ENCODE measurements around the gene PSMG3. TPM values are rescaled to one million over a fixed set of nuclear protein-coding genes. Genes with fewer than 3 reads are reported as not detected.
A peak's percentile ranks its signal among the peaks of the same experiment; 100 is the strongest.

PSMG3 gene
- total RNA-seq, 2 donors from 2014 or later, result 23.2 to 69.1 TPM

- Mint-ChIP-seq H3K27me3 (no peaks in the 10 kb centered on the region), H3K4me1 (ENCODE audit: low read depth in 2 of 2) (peaks cover 10 to 15% of the 10 kb centered on the region in 2 donors), H3K4me3 (no peak overlapping the region), H3K9me3 (no peaks in the 10 kb centered on the region), H3K27ac (no peak overlapping the region), H3K36me3 (no peaks in the 10 kb centered on the region)
- DNase-seq (ENCODE audit: low spot score) (no peak), ATAC-seq (no peak)
Measured at GRCh38 chr7:1580422-1581030, 10.7 kb upstream of the PSMG3 start.

GRCh38 chr7:1579481-1580421, 9.9 kb upstream of the PSMG3 start:
- Mint-ChIP-seq H3K27ac (no peak overlapping the region), H3K36me3 (no peaks in the 10 kb centered on the region), H3K4me1 (ENCODE audit: low read depth in 2 of 2) (peaks cover 10 to 15% of the 10 kb centered on the region in 2 donors), H3K27me3 (no peaks in the 10 kb centered on the region), H3K4me3 (no peak overlapping the region), H3K9me3 (no peaks in the 10 kb centered on the region)
- DNase-seq (ENCODE audit: low spot score) (peak; percentile 73), ATAC-seq (peak; percentile 89 to 92)

GRCh38 chr7:1578513-1578912, 8.7 kb upstream of the PSMG3 start:
- DNase-seq (ENCODE audit: low spot score), result no peak
- Mint-ChIP-seq H3K4me3 (no peak overlapping the region), H3K9me3 (no peaks in the 10 kb centered on the region), H3K36me3 (no peaks in the 10 kb centered on the region), H3K27me3 (no peaks in the 10 kb centered on the region), H3K4me1 (ENCODE audit: low read depth in 2 of 2) (peaks cover 10 to 15% of the 10 kb centered on the region in 2 donors), H3K27ac (no peak overlapping the region)
- ATAC-seq, result no peak

GRCh38 chr7:1576521-1577253, 6.9 kb upstream of the PSMG3 start:
- no peaks in the 10 kb centered on the region for H3K36me3 Mint-ChIP-seq
- H3K9me3 Mint-ChIP-seq, result no peaks in the 10 kb centered on the region
- no peak overlapping the region for H3K4me3 Mint-ChIP-seq
- no peak for ATAC-seq
- no peak overlapping the region for H3K27ac Mint-ChIP-seq
- peaks cover 14 to 15% of the 10 kb centered on the region in 2 donors for H3K4me1 Mint-ChIP-seq (ENCODE audit: low read depth in 2 of 2)
- DNase-seq (ENCODE audit: low spot score), result no peak
- no peaks in the 10 kb centered on the region for H3K27me3 Mint-ChIP-seq

GRCh38 chr7:1575809-1576208, 6.0 kb upstream of the PSMG3 start:
- H3K27ac Mint-ChIP-seq, result no peak overlapping the region
- ATAC-seq (no peak), DNase-seq (ENCODE audit: low spot score) (no peak)
- no peaks in the 10 kb centered on the region for H3K36me3 Mint-ChIP-seq
- H3K4me3 Mint-ChIP-seq, result no peak overlapping the region
- H3K4me1 Mint-ChIP-seq (ENCODE audit: low read depth in 2 of 2), result peaks cover 15 to 16% of the 10 kb centered on the region in 2 donors
- no peaks in the 10 kb centered on the region for H3K9me3 Mint-ChIP-seq
- H3K27me3 Mint-ChIP-seq, result no peaks in the 10 kb centered on the region

- peak overlapping the region in 1 of 2 donors; percentile 89 for H3K27ac Mint-ChIP-seq
- ATAC-seq (no peak), DNase-seq (ENCODE audit: low spot score) (no peak)
- no peak overlapping the region for H3K4me3 Mint-ChIP-seq
- H3K36me3 Mint-ChIP-seq, result no peaks in the 10 kb centered on the region
- H3K27me3 Mint-ChIP-seq, result no peaks in the 10 kb centered on the region
- peaks cover 9 to 19% of the 10 kb centered on the region in 2 donors for H3K4me1 Mint-ChIP-seq (ENCODE audit: low read depth in 2 of 2)
- no peaks in the 10 kb centered on the region for H3K9me3 Mint-ChIP-seq
Measured at GRCh38 chr7:1572111-1572822, 2.4 kb upstream of the PSMG3 start.

GRCh38 chr7:1569440-1569832, 396 bp downstream of the PSMG3 start:
- H3K27ac Mint-ChIP-seq, result peak overlapping the region; percentile 95 to 96
- DNase-seq (ENCODE audit: low spot score) (no peak), ATAC-seq (peak; percentile 34 to 66)
- peaks cover 9 to 19% of the 10 kb centered on the region in 2 donors for H3K4me1 Mint-ChIP-seq (ENCODE audit: low read depth in 2 of 2)
- no peaks in the 10 kb centered on the region for H3K36me3 Mint-ChIP-seq
- H3K4me3 Mint-ChIP-seq, result peak overlapping the region; percentile 96
- H3K27me3 Mint-ChIP-seq, result no peaks in the 10 kb centered on the region
- no peaks in the 10 kb centered on the region for H3K9me3 Mint-ChIP-seq

- Mint-ChIP-seq H3K27ac (peak overlapping the region; percentile 95 to 96), H3K9me3 (no peaks in the 10 kb centered on the region), H3K36me3 (no peaks in the 10 kb centered on the region), H3K4me3 (peak overlapping the region; percentile 96), H3K4me1 (ENCODE audit: low read depth in 2 of 2) (peaks cover 9 to 19% of the 10 kb centered on the region in 2 donors), H3K27me3 (no peaks in the 10 kb centered on the region)
- ATAC-seq, result peak in 1 of 2 donors; percentile 14
- no peak for DNase-seq (ENCODE audit: low spot score)
Measured at GRCh38 chr7:1569016-1569415, 816 bp downstream of the PSMG3 start.

GRCh38 chr7:1567896-1568510, 1.8 kb downstream of the PSMG3 start:
- Mint-ChIP-seq H3K4me1 (ENCODE audit: low read depth in 2 of 2) (peaks cover 9 to 19% of the 10 kb centered on the region in 2 donors), H3K9me3 (no peaks in the 10 kb centered on the region), H3K4me3 (peak overlapping the region; percentile 96), H3K27me3 (no peaks in the 10 kb centered on the region), H3K36me3 (no peaks in the 10 kb centered on the region), H3K27ac (peak overlapping the region in 1 of 2 donors; percentile 95)
- ATAC-seq (no peak), DNase-seq (ENCODE audit: low spot score) (no peak)

- ATAC-seq (no peak), DNase-seq (ENCODE audit: low spot score) (no peak)
- no peaks in the 10 kb centered on the region for H3K36me3 Mint-ChIP-seq
- H3K27ac Mint-ChIP-seq, result no peak overlapping the region
- no peaks in the 10 kb centered on the region for H3K9me3 Mint-ChIP-seq
- no peak overlapping the region for H3K4me3 Mint-ChIP-seq
- no peaks in the 10 kb centered on the region for H3K27me3 Mint-ChIP-seq
- H3K4me1 Mint-ChIP-seq (ENCODE audit: low read depth in 2 of 2), result peaks cover 9 to 17% of the 10 kb centered on the region in 2 donors
Measured at GRCh38 chr7:1567049-1567771, 2.6 kb downstream of the PSMG3 start.

- ATAC-seq (no peak), DNase-seq (ENCODE audit: low spot score) (no peak)
- H3K4me3 Mint-ChIP-seq, result no peak overlapping the region
- no peaks in the 10 kb centered on the region for H3K9me3 Mint-ChIP-seq
- peaks cover 9 to 15% of the 10 kb centered on the region in 2 donors for H3K4me1 Mint-ChIP-seq (ENCODE audit: low read depth in 2 of 2)
- no peaks in the 10 kb centered on the region for H3K27me3 Mint-ChIP-seq
- no peaks in the 10 kb centered on the region for H3K36me3 Mint-ChIP-seq
- H3K27ac Mint-ChIP-seq, result no peak overlapping the region
Measured at GRCh38 chr7:1566687-1567048, 3.2 kb downstream of the PSMG3 start.

- Mint-ChIP-seq H3K27ac (no peak overlapping the region), H3K36me3 (no peaks in the 10 kb centered on the region), H3K4me1 (ENCODE audit: low read depth in 2 of 2) (peaks cover 9 to 13% of the 10 kb centered on the region in 2 donors), H3K9me3 (no peaks in the 10 kb centered on the region), H3K4me3 (no peak overlapping the region), H3K27me3 (no peaks in the 10 kb centered on the region)
- ATAC-seq, result no peak
- no peak for DNase-seq (ENCODE audit: low spot score)
Measured at GRCh38 chr7:1564603-1565022, 5.2 kb downstream of the PSMG3 start.

All from natural killer cell treated with Interleukin-12 subunit alpha and Interleukin-12 subunit beta and Interleukin-15 and Interleukin-18, amount 100 ng/mL, for 72 hours (primary cell).